ENCODE measurements around the gene RAPGEF5. TPM values are rescaled to one million over a fixed set of nuclear protein-coding genes. Genes with fewer than 3 reads are reported as not detected.
"Not testable (repeated sequence)": the region's sequence is repeated elsewhere in the genome, so short reads cannot be mapped to it uniquely, and the experiment has no call there.

Gene RAPGEF5
- total RNA-seq, 1 experiment from 2014 or later = 13.3 TPM

DNA sequence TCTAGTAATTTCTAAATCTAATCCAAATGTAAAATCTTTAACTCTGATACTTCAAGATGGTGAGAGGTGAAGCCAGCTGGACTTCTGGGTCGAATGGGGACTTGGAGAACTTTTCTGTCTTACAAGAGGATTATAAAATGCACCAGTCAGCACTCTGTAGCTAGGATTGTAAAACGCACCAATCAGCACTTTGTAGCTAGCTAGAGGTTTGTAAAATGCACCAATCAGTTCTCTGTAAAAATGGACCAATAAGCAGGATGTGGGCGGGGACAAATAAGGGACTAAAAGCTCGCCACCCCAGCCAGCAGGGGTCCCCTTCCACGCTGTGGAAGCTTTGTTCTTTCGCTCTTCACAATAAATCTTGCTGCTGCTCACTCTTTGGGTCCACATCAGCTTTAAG is 278.1 kb downstream of the RAPGEF5 start:
- H3K4ac ChIP-seq (ENCODE audit: low read depth, low read length); H3K14ac ChIP-seq (ENCODE audit: insufficient read depth, low read length); H3T11ph ChIP-seq (ENCODE audit: low read length); DNase-seq; H2AK5ac ChIP-seq (ENCODE audit: insufficient read length, low read length); H2BK20ac ChIP-seq (ENCODE audit: low read depth, low read length, poor library complexity, severe bottlenecking); H4K20me1 ChIP-seq (ENCODE audit: control insufficient read depth, insufficient read depth, insufficient read length); H3K27ac Mint-ChIP-seq; H3K27ac ChIP-seq (ENCODE audit: insufficient read length, low read depth, low read length); H3K23me2 ChIP-seq (ENCODE audit: insufficient read length, low read depth, low read length, poor library complexity, severe bottlenecking); H4K8ac ChIP-seq (replicated peaks; ENCODE audit: insufficient read length, low read depth, low read length); H2BK12ac ChIP-seq (ENCODE audit: insufficient read length, low read depth, low read length); H3K56ac ChIP-seq (ENCODE audit: insufficient read length, low read depth, low read length); H3K27me3 ChIP-seq (ENCODE audit: insufficient read depth, low read length); H3K4me3 Mint-ChIP-seq; H3K18ac ChIP-seq (ENCODE audit: insufficient read length, low read depth, low read length); H3K23ac ChIP-seq (ENCODE audit: insufficient read length, low read depth, low read length); H3K79me1 ChIP-seq (ENCODE audit: insufficient read depth, low read depth, low read length, poor library complexity, severe bottlenecking); H2BK5ac ChIP-seq (ENCODE audit: insufficient read length, low read length); H3K27me3 Mint-ChIP-seq (ENCODE audit: low read depth); H4K5ac ChIP-seq (ENCODE audit: insufficient read length, low read depth, low read length); H3K4me1 ChIP-seq (ENCODE audit: insufficient read depth, low read length); H3K9ac ChIP-seq (ENCODE audit: extremely low read depth, insufficient read length, low read length); H3K9me3 ChIP-seq (ENCODE audit: control insufficient read depth, low read depth, low read length); H2BK15ac ChIP-seq (ENCODE audit: low read depth, low read length); H4K91ac ChIP-seq (ENCODE audit: insufficient read length, low read depth, low read length); H3K79me2 ChIP-seq (ENCODE audit: insufficient read depth, low read length); H3K4me2 ChIP-seq (ENCODE audit: insufficient read depth, insufficient read length, low read length); H2BK120ac ChIP-seq (ENCODE audit: low read depth, low read length, poor library complexity, severe bottlenecking); H2AFZ ChIP-seq (ENCODE audit: low read length): not testable (repeated sequence)
- H3K9me3 Mint-ChIP-seq = peaks cover 10 to 11% of the 10 kb centered on the region in 2 experiments
- no CpG with 5 or more reads among the region's 6 CpGs for WGBS (ENCODE audit: extremely low coverage, insufficient read length, low lambda C conversion rate)
- peaks cover 0 to 10% (median 0%) of the 10 kb centered on the region in 3 experiments; a peak in 3 of 7 replicates for H3K36me3 Mint-ChIP-seq (ENCODE audit: insufficient read depth in 1 of 3, low read depth in 3 of 3)
- peaks cover 10 to 25% of the 10 kb centered on the region in 2 experiments for H3K4me1 Mint-ChIP-seq

Measured in H9 (cell line).